OCI-LY7 (cell line): Measurements from ENCODE around the gene SLC5A10.

Source experiments
- EZH2phosphoT487 ChIP-seq: fragments of 200-600 bp; sonication (generic); IDR thresholded peaks from 2 replicates; pipeline ENCODE4 v1.6.1; 2018; ENCODE audit warnings: low read depth, borderline replicate concordance, mild to moderate bottlenecking, mixed run types, antibody characterized with exemption, low read length, moderate library complexity, mixed read lengths
- TF ChIP-seq, protein P1 (sequence below): fragments of 200-600 bp; sonication (generic); conservative IDR thresholded peaks from 2 replicates; pipeline ENCODE4 v1.5.1; 2014; ENCODE audit warnings: mild to moderate bottlenecking, antibody characterized with exemption, low read length, moderate library complexity, mixed read lengths

- TF ChIP-seq, protein P1, sequence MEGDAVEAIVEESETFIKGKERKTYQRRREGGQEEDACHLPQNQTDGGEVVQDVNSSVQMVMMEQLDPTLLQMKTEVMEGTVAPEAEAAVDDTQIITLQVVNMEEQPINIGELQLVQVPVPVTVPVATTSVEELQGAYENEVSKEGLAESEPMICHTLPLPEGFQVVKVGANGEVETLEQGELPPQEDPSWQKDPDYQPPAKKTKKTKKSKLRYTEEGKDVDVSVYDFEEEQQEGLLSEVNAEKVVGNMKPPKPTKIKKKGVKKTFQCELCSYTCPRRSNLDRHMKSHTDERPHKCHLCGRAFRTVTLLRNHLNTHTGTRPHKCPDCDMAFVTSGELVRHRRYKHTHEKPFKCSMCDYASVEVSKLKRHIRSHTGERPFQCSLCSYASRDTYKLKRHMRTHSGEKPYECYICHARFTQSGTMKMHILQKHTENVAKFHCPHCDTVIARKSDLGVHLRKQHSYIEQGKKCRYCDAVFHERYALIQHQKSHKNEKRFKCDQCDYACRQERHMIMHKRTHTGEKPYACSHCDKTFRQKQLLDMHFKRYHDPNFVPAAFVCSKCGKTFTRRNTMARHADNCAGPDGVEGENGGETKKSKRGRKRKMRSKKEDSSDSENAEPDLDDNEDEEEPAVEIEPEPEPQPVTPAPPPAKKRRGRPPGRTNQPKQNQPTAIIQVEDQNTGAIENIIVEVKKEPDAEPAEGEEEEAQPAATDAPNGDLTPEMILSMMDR = no peak
- TF ChIP-seq EZH2phosphoT487 = no peak
These were observed 70.2 kb downstream of the SLC5A10 start for GRCh38 chr17:19022128-19022527.
